Right kidney (tissue), 1 donor: Measurements from ENCODE around the gene CPNE7.
"Not testable (repeated sequence)": the region's sequence is repeated elsewhere in the genome, so short reads cannot be mapped to it uniquely, and the experiment has no call there.

Experiments used
- DNase-seq: peaks from one replicate; pipeline ENCODE4 v3.0.0-alpha.2; 2016

The CPNE7 gene

DNA sequence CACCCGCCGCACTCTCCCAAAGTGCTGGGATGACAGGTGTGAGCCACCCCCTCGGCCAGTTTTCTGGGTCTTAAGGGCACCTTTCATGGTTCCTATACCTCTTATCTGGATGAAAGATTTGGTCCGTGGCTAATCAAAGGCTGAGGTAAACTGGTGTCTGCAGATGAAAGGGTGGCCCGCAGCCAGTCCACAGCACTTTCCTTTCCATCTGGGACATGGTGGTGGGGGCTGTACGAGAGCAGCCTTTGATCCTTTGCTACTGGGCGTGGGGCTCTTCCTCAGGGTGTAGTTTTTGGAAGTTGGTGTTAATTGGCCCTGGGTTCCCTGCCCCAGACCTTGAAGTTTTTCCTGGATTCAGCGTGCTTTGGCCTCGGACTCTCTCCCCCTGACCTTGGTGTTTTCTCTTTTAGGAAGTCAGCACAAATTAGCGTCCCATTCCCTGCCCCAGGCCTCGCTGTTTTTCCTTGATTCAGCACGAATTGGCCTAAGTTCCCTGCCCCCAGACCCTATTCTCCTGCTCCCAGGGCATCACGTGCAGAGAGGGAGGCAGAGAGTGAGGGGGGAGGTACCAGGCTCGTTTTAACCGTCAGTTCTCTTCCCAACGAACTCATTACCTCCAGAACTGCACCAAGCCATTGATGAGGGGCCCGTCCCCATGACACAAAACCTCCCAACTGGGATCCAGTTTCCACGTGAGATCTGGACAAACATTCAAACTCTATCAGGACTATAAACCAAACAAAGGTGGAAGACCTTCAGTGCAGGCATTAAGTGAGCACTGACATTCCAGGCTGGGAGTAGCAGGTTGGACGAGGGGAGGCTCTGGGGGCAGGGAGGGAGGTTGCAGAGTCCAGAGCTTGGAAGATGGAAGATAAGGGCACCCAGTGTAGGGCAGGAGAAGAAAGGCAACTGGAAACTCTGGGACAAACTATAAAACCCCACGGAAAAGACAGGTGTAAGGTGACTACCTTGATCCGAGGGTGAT, 49.5 kb downstream of the CPNE7 start:
- DNase-seq: no peak

DNA sequence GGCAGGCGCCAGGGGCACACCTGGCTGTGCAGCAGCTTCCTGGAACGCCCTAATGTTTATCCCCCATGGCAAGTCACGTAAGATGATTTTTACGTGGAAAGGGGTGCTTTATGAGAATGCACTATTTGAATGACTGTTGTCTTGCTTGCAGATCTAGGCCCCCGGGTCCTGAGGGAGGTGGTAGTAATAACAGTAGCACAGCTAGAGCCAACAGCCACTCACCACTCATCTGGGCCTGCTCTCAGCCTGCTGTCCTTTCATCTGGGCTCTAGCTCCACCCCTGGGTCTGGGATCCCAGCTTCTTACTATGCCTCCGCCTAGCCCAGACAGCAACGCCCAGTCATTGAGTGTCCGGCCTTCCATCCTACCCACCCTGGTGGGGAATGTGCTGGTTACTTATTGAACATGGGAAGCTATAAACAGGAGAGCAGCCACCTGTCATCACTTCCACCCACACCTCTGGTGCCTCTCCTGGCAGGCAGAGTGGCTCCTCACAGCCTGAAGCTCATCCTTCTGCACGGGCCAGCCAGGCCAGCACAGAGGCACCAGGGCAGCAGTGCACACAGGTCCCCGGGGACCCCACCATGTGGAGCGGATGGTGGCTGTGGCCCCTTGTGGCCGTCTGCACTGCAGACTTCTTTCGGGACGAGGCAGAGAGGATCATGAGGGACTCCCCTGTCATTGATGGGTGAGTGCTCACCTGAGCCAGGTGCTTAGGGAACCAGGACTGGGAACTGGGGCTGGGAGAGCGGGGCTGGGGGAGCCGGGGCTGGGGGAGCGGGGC, 54.5 kb downstream of the CPNE7 start:
- no peak for DNase-seq

DNA sequence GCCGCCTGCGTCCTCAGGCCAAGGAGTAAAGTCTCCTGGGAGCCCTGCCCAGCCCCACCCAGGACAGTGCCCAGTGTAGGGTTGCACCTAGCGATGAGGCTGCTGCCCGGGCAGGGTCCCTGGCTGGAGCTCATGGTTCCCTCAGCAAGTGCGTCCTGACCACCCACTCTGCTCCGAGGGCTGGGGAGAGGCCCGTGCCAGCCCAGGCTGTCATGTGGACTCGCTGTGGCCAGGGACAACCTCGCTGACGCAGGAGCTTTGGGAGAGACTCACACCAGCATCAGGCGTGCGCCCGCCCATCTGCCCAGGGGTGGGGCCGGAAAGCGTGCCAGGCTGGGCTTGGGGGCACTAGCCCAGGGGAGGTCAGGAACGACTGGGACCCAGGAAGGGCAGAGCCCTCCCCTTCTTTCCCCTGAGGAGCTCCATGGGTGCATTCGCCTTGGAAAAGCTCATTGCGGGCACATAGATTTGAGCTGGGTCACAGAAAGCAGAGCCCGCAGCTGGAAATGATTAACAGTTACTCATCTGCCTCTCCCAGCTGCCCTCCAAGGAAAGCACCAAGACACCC, 57.6 kb downstream of the CPNE7 start:
- no peak for DNase-seq

DNA sequence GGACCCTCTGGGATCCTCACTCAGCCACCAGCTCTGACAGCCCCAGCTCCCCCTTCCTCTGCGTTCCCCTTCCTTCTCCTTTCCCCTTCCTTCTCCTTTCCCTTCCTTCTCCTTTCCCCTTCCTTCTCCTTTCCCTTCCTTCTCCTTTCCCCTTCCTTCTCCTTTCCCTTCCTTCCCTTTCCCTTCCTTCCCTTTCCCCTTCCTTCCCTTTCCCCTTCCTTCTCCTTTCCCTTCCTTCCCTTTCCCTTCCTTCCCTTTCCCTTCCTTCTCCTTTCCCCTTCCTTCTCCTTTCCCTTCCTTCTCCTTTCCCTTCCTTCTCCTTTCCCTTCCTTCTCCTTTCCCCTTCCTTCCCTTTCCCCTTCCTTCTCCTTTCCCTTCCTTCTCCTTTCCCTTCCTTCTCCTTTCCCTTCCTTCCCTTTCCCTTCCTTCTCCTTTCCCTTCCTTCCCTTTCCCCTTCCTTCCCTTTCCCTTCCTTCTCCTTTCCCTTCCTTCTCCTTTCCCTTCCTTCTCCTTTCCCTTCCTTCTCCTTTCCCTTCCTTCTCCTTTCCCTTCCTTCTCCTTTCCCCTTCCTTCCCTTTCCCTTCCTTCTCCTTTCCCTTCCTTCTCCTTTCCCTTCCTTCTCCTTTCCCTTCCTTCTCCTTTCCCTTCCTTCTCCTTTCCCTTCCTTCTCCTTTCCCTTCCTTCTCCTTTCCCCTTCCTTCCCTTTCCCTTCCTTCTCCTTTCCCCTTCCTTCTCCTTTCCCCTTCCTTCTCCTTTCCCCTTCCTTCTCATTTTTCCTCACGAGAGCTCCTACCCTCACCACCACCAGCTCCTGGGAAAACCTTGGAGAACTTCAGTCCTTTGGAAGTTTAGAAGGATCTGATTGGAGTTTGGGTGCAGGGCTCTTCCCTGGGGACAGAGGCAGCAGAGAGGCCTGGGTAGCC, 59.2 kb downstream of the CPNE7 start:
- not testable (repeated sequence) for DNase-seq

DNA sequence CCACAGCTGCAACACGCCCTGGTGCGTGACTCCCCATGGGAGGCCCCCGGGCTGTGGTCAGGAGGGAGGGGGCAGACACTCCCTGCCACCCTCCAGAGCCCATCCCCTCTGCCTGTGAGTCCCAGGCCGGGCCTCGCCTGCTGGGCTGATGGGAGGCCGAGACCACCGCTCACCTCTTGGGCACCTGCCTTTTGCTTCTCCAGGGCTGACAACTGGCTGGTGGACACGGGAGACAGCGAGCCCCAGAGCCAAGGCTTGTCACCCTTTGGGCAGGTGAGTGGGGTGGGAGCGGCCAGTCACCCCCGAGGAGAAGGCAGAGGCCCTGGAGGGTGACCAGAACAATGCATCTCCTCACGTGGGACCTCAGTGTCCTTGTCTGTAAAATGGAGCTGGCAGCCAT, 61.1 kb downstream of the CPNE7 start:
- no peak for DNase-seq

DNA sequence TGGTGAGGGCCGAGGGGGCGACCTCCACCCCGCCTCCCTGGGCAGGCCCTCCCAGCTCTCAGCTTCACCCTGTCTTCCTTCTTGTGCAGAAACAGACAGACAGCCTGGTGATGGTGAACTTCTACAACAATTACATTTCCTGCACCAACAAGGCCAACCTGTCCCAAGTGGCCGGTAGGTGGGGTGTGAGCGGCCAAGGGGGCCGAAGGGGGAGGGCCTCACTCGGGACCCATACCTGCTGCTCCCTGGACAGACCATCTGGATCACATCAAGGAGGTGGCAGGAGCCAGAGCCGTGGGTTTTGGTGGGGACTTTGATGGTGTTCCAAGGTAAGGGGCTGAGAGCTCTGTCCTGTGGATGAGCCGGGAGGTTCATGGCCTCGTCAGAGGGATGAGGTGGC, 61.8 kb downstream of the CPNE7 start:
- DNase-seq: no peak

DNA sequence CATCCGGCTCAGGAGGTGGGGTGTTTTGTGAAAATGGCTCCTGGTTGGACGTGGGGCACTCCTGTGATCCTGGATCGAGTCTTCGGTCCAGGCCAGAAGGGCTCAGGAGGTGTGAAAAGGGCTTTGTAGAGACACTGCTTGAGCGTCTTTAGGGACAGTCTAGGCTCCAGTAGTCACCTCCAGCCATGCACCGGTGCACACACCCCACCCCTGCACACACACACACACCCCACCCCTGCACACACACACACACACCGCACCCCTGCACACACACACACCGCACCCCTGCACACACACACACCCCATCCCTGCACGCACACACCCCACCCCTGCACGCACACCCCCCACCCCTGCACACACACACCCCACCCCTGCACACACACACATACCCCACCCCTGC, 62.9 kb downstream of the CPNE7 start:
- DNase-seq: no peak

DNA sequence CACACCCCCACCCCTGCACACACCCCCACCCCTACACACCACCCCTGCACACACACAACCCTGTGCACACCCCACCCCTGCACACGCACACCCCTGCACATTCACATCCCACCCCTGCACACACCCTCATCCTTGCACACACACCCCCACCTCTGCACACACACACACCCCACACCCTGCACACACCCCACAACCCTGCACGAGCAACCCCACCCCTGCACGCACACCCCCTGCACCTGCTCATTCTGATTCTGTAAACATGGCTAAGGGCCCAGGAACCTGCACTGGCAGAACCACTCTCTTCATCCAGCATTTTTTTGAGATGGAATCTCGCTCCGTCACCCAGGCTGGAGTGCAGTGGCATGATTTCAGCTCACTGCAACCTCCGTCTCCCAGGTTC, 63.8 kb downstream of the CPNE7 start:
- DNase-seq: no peak

DNA sequence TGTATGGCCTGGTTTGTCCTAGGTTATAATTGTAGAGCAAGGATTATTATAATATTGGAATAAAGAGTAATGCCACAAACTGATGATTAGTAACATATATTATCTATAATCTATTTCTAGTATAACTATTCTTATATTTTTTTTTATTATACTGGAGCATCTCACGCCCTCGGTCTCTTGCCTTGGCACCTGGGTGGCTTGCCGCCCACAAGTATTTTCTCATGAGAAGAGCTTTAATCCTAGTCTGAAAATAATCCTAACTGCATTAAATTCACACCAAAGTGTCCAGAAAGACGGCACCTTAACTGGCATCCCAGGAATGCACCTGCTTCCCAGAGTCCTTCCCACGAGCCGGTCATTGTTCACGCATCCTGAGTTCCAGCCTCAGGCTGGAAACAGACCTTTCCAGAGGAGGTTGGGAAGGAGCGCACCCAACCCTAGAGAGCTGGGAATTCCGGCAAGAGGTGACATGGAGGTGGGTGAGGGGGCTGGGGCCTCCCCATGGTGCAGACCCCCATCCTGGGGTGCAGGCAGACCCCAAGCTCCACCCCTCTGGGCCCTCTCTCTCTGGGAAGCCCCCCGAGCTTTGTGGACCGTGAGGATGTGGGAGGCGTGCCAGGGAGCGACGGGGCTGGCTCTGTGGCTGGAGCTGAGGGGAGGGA, 66.0 kb downstream of the CPNE7 start:
- DNase-seq: peak; percentile 42

DNA sequence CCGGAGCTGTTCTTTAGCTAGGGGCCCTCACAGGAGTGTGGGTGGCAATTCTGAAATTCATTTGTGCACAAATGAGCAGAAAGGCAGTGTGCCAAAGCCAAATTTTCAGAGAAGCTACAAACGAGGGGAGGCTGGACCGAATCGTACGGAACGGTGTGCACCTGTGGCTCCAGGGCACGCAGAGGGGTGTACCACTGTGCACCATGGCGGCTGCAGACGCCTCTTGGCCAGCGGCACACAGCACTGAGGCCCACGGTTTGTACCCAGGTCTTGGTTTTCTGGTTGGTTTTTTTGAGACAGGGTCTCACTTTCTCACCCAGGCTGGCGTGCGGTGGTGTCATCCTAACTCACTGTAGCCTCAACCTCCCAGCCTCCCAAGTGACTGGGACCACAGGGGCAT, 67.0 kb downstream of the CPNE7 start:
- peak; percentile 7 for DNase-seq

DNA sequence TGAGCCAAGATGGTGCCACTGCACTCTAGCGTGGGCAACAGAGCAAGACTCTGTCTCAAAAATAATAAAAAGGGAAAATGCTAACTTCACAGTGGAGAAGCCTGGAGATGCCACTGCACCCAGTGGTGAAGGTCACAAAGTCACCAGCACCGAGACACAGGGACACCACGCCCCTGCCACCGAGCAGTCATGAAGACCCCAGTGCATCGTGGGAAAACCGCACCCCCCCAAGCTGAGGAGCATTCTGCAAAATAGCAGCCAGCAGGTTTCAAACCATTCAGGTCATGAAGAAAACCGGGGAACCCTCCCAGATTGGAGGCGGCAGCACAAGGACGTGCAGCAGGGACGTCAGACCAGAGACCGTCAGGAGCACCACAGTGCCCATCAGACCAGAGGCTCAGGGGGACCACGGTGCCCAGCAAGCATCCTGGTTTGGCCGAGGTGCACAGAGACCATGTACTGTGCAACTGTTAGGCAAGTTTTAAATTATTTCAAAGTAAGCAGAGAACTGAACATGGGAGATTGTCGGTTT, 68.3 kb downstream of the CPNE7 start:
- DNase-seq: no peak

DNA sequence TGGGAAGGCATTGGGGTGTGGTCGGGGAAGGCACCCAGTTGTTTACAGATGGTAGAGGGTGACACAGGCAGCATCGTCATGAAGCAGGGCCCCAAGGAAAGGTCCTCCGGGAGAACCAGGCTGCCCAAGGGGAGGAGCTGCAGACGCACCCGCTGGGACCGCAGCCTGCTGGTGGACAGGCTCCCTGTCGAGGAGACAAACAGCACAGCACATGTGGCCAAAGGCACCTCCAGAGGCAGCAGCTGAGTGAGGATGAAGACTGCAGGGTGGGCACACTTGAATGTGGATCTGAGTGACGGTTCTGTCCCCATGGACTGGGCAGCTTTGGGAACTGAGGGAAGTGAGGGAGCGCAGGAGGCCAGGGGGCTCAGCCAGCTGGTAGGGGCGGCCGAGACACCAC, 69.6 kb downstream of the CPNE7 start:
- DNase-seq: no peak

DNA sequence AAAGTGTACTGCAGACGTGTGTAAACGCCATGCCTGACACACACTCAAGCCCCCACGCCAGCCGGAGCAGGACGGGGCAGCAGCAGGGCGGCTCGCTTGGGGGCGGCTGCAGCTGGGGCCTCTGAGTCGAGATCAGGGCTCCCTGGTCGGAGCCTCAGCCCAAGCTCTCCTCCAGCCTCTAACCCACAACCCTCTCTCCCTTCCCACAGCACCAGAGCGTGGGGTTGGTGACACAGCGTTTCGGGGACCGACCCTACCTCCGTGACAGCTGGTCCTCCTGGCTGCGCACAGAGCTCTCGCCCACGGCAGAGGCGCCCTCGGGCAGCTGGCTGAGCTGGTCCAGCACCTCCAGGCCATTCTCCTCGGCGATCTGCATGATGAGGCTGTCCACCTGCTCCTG, 70.7 kb downstream of the CPNE7 start:
- DNase-seq: no peak
